DMS79 treated with DMSO at 0.1 percent for 48 hours (cell line): ENCODE measurements around the gene ZNF445.
A peak's percentile ranks its signal among the peaks of the same experiment; 100 is the strongest.
"Not testable (repeated sequence)": the region's sequence is repeated elsewhere in the genome, so short reads cannot be mapped to it uniquely, and the experiment has no call there.

Experiments used
- DNase-seq: peaks from one replicate; lab custom pipeline; 2025; lab: John Stamatoyannopoulos, UW

The ZNF445 gene

GRCh38 chr3:44398853-44399252 lies 78.6 kb downstream of the ZNF445 start:
- DNase-seq, result no peak

GRCh38 chr3:44398271-44398670 lies 79.2 kb downstream of the ZNF445 start:
- not testable (repeated sequence) for DNase-seq

GRCh38 chr3:44396200-44397171 lies 81.0 kb downstream of the ZNF445 start:
- DNase-seq, result peak; percentile 30

- no peak for DNase-seq
Measured at GRCh38 chr3:44395714-44396113, 81.8 kb downstream of the ZNF445 start.

GRCh38 chr3:44392489-44392888 lies 85.0 kb downstream of the ZNF445 start:
- no peak for DNase-seq

- DNase-seq, result no peak
Measured at GRCh38 chr3:44387404-44387803, 90.1 kb downstream of the ZNF445 start.
